Kidney epithelial cell (primary cell): ENCODE measurements around the gene DST. TPM values are rescaled to one million over a fixed set of nuclear protein-coding genes. Genes with fewer than 3 reads are reported as not detected.

Source experiments
- DNase-seq: peaks from one replicate; pipeline ENCODE4 v3.0.0-alpha.2; 2010; ENCODE audit warnings: low read depth
- H3K27me3 ChIP-seq: 2 replicates; pipeline ENCODE4 v1.6.0; 2011; ENCODE audit warnings: low read length; ENCODE audit not compliant: control insufficient read depth, insufficient read depth
- H3K36me3 ChIP-seq: 2 replicates; pipeline ENCODE4 v1.5.1; 2011; ENCODE audit warnings: low read length; ENCODE audit not compliant: control insufficient read depth, insufficient read depth
- H3K4me3 ChIP-seq: 2 replicates; pipeline ENCODE4 v1.5.1; 2011; ENCODE audit warnings: low read depth, mild to moderate bottlenecking, control low read depth, low read length
- CTCF ChIP-seq: IDR thresholded peaks from 2 replicates; pipeline ENCODE4 v1.5.1; 2011; ENCODE audit warnings: mild to moderate bottlenecking, moderate library complexity, low read length, control low read depth, inconsistent platforms; ENCODE audit not compliant: insufficient read depth, poor library complexity, severe bottlenecking
- total RNA-seq: library from RNA; depleted of rRNA; stranded (reverse); fragments of >200 nt; gene quantifications from 2 replicates; pipeline ENCODE4 v1.2.3, GENCODE V29; 2015

The DST gene
- 91.3 and 108 TPM in 2 replicates for total RNA-seq

GRCh38 chr6:56642366-56643261, at the start of gene DST:
Gene DST (minus strand): TSS chr6:56642889.
- no peaks in the 10 kb centered on the region for H3K27me3 ChIP-seq
- H3K4me3 ChIP-seq: no peak within 1 kb of the TSS
- DNase-seq: peak; percentile 42
- peaks cover 2% of the 10 kb centered on the region for H3K36me3 ChIP-seq
- no peak for TF ChIP-seq CTCF

- no peaks in the 10 kb centered on the region for H3K36me3 ChIP-seq
- no peak overlapping the region for H3K4me3 ChIP-seq
- H3K27me3 ChIP-seq: no peaks in the 10 kb centered on the region
- no peak for TF ChIP-seq CTCF
- DNase-seq: no peak
Observed at GRCh38 chr6:56691814-56692213, 49.1 kb upstream of the DST start.

GRCh38 chr6:56691286-56691595, 48.6 kb upstream of the DST start:
- H3K27me3 ChIP-seq: no peaks in the 10 kb centered on the region
- DNase-seq: no peak
- no peak for TF ChIP-seq CTCF
- H3K4me3 ChIP-seq: no peak overlapping the region
- H3K36me3 ChIP-seq: no peaks in the 10 kb centered on the region

- H3K4me3 ChIP-seq: no peak overlapping the region
- TF ChIP-seq CTCF: no peak
- DNase-seq: no peak
- no peaks in the 10 kb centered on the region for H3K36me3 ChIP-seq
- no peaks in the 10 kb centered on the region for H3K27me3 ChIP-seq
Observed at GRCh38 chr6:56690519-56691285, 48.0 kb upstream of the DST start.

GRCh38 chr6:56689663-56690062, 47.0 kb upstream of the DST start:
- Histone ChIP-seq H3K4me3 (no peak overlapping the region), H3K36me3 (no peaks in the 10 kb centered on the region), H3K27me3 (no peaks in the 10 kb centered on the region)
- no peak for TF ChIP-seq CTCF
- no peak for DNase-seq
